Measurements from ENCODE around the gene NT5DC3. TPM values are rescaled to one million over a fixed set of nuclear protein-coding genes. Genes with fewer than 3 reads are reported as not detected.

NT5DC3 gene
- polyA plus RNA-seq (2012; ENCODE audit: insufficient read depth, insufficient read length, low read depth), result 2.1 TPM

- Histone ChIP-seq H3K9me3 (no peaks in the 10 kb centered on the region), H3K27me3 (peaks cover under 1% of the 10 kb centered on the region; the same call in 1 of the 2 replicates), H3K4me1 (peaks cover 5% of the 10 kb centered on the region), H3K4me3 (ENCODE audit: low read depth, low read length) (peak within 1 kb of the TSS; percentile 73), H3K36me3 (no peaks in the 10 kb centered on the region)
- DNase-seq, result peak; percentile 91
- TF ChIP-seq CTCF (IDR thresholded peaks at IDR 0.05; ENCODE audit: low read depth, low read length), result no peak
Measured at GRCh38 chr12:103840876-103841689, at the start of gene NT5DC3. NT5DC3 (minus strand) TSS chr12:103841234; CDS start chr12:103841156, 78 bp downstream.

GRCh38 chr12:103887738-103888137 is 46.7 kb upstream of the NT5DC3 start:
- no peak for TF ChIP-seq CTCF (IDR thresholded peaks at IDR 0.05; ENCODE audit: low read depth, low read length)
- no peaks in the 10 kb centered on the region for H3K36me3 ChIP-seq
- H3K4me3 ChIP-seq (ENCODE audit: low read depth, low read length), result no peak overlapping the region
- DNase-seq, result no peak
- H3K27me3 ChIP-seq, result no peaks in the 10 kb centered on the region
- H3K9me3 ChIP-seq, result no peaks in the 10 kb centered on the region
- H3K4me1 ChIP-seq, result no peaks in the 10 kb centered on the region

- H3K4me3 ChIP-seq (ENCODE audit: low read depth, low read length), result no peak overlapping the region
- no peaks in the 10 kb centered on the region for H3K27me3 ChIP-seq
- H3K36me3 ChIP-seq, result no peaks in the 10 kb centered on the region
- H3K9me3 ChIP-seq, result no peaks in the 10 kb centered on the region
- no peaks in the 10 kb centered on the region for H3K4me1 ChIP-seq
- no peak for TF ChIP-seq CTCF (IDR thresholded peaks at IDR 0.05; ENCODE audit: low read depth, low read length)
- no peak for DNase-seq
Measured at GRCh38 chr12:103886195-103886797, 45.3 kb upstream of the NT5DC3 start.

- peak; percentile 51 for TF ChIP-seq CTCF (IDR thresholded peaks at IDR 0.05; ENCODE audit: low read depth, low read length)
- Histone ChIP-seq H3K9me3 (no peaks in the 10 kb centered on the region), H3K36me3 (no peaks in the 10 kb centered on the region), H3K4me1 (no peaks in the 10 kb centered on the region), H3K4me3 (ENCODE audit: low read depth, low read length) (no peak overlapping the region), H3K27me3 (no peaks in the 10 kb centered on the region)
- DNase-seq, result peak; percentile 16
Measured at GRCh38 chr12:103884316-103884715, 43.3 kb upstream of the NT5DC3 start.

GRCh38 chr12:103883908-103884307 is 42.9 kb upstream of the NT5DC3 start:
- no peak for DNase-seq
- H3K9me3 ChIP-seq, result no peaks in the 10 kb centered on the region
- no peak overlapping the region for H3K4me3 ChIP-seq (ENCODE audit: low read depth, low read length)
- no peaks in the 10 kb centered on the region for H3K36me3 ChIP-seq
- no peak for TF ChIP-seq CTCF (IDR thresholded peaks at IDR 0.05; ENCODE audit: low read depth, low read length)
- no peaks in the 10 kb centered on the region for H3K27me3 ChIP-seq
- no peaks in the 10 kb centered on the region for H3K4me1 ChIP-seq

Measured in BE2C (cell line).